GM21526 (cell line): Measurements from ENCODE around the gene VWDE.

Experiments used
- ATAC-seq: cut with Tn5 transposase; IDR thresholded peaks from one replicate; pipeline ENCODE4 v1.9.1; 2021; ENCODE audit warnings: moderate library complexity; ENCODE audit not compliant: unreplicated experiment, low FRiP score

The VWDE gene

DNA sequence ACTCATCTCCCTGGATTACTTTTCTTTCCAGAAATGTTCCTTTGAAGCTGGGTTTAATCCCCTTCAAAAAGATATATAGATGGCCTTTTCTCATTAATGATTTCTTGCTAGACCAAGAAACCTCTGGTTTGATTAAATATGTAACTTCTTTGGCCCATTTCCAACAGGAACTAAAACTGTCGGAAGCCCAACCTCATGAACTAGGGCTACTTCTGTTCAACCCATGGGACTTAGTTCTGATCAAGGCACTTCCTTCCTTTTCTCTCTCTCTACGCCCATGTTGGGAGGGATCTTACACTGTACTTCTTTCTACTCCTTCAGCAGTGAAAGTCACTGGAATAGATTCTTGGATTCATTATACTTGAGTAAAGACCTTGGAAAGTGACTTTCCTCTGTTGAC is 109.0 kb downstream of the VWDE start:
- no peak for ATAC-seq

DNA sequence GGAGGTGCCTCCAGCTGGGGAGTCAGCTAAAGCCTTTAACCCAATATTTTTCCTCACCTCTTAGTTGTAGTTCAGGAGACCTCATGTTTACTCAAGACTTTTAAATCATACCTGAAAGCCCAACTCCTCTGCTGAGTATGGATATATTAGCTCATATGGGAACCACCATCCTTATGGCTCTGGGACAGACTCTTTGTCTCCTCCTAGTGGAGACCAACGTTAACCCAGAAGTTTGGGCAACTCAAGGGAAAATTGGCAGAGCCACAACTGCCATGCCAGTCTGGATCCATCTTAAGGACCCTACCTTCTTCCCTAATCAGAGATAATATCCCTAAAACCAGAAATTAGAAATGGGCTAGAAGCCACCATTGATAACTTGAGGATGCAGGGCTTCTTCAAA is 111.8 kb downstream of the VWDE start:
- ATAC-seq, result no peak

DNA sequence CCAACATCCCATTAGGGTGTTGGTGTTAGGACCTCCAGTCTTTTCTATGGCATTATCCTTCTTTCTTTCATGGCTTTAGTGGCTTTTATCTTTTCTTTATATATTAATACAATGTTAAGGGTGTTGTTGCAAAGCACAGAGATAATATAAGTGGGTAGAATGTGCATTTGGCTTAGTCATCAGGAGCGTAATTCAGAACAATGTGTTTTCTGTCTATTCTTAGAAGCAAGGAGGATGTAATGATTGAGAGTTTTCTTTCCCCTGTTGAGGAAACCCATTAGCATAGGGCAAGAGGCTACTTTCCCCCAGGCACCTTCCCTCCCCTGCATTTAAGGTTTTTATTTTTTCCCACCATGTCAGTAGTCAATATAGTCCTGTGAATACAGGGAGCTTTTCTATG is 112.9 kb downstream of the VWDE start:
- no peak for ATAC-seq

DNA sequence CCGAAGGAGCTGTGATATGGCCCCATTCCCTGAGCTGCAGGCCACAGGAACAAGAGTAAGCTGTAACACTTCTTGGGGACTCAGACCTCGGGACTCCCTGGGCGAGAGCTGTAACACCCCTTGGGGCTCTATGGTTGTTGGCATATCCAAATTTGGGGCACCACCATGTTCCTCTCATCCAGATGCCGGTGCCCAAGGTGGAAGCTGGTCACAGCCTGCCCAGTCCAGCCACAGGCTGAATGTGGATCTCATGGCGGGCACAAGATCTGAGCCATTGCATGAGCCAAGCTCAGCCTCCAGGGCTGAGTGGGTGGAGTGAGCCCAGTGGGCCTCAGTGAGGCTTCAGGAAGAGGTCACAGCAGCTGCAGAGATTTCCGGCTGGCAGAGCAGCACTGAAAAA is 113.7 kb downstream of the VWDE start:
- no peak for ATAC-seq

DNA sequence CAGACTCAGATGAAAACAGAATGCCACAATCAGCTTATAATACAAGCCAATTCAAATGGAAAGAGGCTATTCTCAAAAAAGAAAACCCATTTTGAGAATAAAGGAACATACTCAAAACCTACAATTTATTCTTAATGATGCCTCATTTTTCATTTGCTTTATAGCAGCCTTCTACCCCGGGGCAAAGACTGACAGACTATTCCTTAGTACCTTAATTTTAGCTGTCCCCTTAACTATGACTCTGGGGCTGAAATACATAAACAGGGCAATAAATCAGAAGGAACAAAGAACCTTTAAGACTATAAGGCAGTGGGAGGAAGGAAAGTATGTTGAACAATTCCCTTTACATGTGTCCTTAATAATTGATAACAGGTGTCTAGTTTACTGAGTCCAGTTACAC is 115.8 kb downstream of the VWDE start:
- no peak for ATAC-seq

DNA sequence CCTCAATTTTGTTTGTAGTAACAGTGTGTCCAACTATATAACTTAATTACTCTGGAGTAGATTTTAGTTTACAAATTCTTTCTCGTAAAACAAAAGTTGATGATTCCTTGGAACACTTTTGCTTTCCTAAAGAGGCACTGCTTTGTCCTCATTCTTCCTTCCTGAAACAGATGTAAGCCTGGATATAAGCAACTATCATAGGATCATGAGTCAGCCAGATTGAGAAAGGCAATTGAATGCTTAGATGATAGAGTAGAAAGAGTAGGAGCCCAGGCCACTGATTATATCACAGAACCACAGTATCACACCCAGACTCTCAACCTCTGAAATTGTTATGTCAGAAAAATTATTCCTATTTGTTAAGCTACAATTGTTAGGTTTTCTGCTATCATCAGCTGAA is 122.6 kb downstream of the VWDE start:
- ATAC-seq, result no peak
